GM18907 (cell line): ENCODE data around the gene ADAM15.
A peak's percentile ranks its signal among the peaks of the same experiment; 100 is the strongest.

Source experiments
- ATAC-seq: cut with Tn5 transposase; IDR thresholded peaks from one replicate; pipeline ENCODE4 v1.9.1; 2021; ENCODE audit warnings: mild to moderate bottlenecking, moderate library complexity; ENCODE audit not compliant: unreplicated experiment

The ADAM15 gene

DNA sequence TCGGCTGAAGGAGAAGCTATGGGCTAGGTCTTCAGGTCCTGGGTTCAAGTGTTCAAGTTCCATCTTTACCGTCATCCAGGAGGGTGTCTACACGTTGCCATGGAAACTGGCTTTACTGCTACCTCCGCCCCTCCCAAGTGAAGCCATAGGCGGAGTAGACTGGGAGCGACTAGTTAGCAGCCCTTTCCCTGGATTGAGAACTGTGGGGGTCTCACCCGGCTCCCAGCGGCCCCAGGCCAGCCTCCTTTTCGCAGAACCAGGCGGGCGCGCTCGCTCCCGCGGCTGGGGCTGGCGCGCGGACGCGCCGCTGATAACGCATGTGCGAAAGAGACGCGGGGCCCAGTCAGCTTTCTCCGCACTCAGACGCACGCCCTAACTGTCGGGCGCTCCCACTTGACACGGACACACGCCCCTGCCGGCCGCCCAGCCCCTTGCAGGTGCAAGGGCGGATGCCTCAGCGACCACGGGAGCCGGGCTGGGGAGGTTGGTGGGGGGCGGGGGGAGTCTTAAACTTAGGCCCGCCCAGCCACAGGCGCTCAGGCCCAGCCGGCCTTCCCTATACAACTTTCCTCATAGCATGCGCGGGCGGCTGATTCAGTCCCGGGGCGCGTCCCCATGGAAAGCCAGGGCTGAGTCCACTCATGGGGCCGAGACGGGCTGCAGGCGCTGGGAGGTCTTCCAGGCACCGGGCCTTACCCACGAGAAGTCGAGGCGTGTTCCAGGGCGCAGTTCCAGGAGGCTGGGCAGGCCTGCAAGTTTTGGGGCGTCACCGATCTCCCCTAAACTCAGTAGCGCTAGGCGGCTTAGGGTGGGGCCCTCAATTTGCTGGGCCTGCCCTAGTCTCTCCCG, 19.8 kb downstream of the ADAM15 start:
- ATAC-seq = peak; percentile 66

DNA sequence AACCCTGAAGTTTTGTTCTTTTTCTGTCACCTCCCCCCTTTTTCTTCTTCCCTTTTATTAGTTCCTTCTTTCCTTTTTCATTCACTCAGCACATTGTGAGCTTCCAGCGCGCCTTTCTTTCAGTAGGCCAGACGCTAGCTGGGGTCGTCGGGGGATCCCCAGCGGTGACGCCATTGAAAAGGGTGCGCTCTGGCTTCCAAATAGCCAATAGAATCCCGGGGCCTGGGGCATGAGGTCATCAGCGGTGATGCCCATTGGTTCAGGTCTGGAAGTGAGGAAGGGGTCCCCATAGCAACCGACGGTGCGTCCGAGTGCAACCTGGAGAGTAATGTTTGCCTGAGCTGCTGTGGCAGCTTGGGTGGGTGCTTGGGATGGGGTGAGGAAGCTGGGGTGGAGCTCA, 20.6 kb downstream of the ADAM15 start:
- no peak for ATAC-seq

DNA sequence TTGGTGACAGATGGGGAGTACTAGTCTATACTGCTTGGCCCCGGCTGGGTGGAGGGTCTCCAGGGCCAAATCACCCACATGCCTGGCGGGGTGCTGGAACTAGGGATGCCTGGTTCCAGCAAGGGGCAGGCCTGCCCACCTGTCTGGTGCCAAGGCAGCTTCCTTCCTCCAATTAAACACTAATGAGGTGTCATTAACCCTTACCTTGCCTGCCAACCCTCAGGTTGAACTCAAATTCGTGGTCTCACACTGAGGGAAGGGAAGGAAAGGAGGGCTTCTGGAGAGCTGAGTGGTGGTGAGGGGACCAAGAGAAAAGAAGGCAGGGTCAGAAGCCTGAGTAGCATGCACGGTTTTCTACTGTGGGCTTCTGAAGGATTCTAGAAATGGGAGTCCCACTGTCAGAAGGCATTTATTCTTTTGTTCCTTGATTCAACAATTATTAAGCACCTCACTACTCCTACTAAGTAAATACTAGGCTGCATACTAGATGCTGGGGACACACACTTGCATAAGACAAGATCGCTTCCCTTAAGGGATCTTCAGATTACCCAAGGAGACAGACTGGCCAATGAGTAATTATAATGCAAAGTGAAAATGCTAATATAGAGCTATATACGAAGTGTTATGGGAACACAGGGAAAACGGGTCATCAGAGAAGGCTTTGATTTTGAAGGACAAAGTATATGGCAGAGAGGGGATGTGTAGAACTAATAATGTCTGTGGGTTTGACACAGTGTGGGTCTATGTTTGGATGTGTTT, 21.6 kb downstream of the ADAM15 start:
- no peak for ATAC-seq

DNA sequence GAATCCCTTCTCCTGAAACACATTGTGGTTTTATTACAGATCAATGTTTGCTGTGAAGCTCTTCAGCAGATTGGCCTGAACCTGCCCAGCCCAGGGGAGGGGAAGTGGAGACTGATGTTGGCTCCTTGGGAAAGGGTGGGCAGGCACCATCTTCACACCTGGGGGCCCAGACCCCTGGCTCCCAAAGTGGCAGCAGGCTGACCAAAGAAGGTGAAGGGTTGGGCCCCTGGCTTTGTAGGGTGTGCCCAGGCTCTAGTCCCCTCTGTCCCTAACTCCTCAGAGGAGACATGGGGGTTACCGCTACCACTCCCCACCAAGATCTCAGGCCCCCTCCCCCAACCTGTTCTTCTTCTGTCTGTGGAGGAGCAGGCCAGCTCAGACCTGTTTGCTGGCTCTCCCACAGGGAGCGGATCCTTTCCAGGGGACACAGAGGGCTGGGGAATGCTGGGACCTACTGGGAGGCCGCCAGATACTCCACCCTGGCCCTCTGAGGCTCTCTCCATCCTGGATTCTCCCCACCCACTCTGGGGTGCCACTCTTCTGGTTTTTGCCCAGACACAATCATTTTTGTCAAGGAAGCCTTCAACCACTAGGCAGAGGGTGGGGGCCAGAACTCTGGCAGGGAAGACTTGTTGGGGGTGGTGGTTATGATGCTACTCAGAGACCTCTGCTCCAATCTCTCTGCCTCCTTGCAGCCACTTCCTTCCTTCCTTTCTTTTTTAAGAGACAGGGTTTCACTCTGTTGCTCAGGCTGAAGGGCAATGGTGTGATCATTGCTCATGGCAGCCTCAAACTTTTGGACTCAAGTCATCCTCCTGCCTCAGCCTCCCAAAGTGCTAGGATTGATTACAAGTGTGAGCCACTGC, 22.5 kb downstream of the ADAM15 start:
- ATAC-seq = no peak

DNA sequence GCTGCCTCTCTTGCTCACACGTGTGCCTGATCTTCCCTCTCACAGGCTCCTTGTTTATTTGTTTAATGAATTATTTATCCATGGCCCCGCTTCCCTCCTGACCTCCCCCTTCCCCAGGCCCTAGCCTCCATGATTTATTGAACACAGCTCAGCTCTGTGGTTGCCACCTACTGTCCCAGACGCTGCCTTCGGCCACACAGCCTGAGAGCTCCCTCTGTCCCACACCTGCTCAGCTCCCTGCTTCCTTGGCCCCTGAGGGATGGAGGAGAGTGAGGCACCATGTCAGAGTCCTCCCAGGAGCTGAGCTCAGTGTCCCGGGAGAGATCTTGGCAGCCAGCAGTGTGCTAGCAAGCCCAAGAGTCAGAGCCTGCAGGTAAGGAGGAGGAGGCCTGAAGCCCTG, 24.4 kb downstream of the ADAM15 start:
- ATAC-seq = no peak

DNA sequence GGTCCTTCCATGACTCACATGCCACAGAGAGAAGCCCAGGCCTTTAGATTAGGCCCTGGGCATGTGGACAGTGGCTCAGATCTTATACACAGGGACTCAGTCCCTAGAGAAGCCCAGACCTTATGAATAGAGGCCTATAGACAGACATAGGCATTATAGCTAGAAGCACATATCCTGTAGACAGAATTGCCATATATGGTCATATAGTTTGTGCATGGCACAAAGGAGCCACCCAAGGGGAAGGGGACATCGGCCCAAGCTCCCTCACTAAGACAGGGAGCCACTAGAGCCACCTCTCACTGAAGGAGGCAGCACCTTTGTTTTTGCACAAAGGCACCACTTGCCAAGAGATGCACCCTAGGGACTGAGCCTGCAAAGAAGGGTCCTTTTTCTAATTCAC, 25.3 kb downstream of the ADAM15 start:
- ATAC-seq = no peak

DNA sequence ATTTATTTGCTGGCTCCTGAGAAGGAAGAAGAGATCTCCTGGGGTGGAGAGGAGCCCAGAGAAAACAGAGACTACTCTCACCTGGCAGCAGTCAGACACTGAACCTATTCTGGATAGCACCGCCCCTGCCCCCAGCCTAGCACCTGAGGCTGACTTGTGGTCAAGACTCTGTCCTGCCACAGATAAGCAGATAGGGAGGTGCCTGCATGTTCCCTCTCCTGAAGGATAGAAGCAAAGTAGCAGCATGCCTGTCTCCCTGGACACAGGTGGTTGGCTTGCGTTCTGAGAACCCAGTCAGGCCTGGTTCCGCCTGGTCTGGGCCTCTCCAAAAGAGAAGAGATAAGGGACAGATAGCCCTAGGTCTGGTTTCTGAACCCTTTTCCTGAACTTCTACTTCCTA, 26.2 kb downstream of the ADAM15 start:
- ATAC-seq = no peak

DNA sequence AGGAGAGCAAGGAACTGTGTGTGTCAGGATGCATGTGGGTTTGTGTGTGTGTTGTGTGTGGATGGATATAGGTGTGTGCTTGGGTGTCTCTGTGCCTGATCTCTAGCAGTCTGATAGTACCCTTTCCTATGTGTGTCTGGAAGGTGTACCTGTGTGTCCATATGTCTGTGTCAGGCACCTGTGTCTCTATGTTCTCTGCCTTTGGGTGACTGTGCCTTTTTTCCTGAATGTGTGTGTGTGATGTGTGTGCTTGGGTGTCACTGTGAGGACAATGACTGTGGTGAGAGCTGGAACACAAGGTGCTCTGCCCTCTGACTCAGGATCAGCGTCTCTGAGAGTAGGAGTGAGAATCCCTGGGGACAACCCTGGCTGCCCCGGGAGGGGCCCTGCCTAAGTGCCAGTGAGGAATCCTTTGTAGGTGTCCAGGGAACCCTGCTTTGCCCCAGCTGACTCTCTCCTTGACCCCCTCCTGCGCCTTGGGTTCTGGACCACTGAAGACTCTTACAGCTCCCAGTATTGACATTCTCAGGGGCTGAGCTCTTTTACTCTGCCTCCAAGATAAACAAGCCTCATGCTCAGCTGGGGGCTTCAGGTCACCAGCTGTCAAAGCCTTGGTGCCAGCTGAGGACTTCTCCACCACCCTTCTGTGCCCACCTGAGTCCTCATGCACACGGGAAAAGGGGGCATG, 26.8 kb downstream of the ADAM15 start:
- ATAC-seq = no peak

DNA sequence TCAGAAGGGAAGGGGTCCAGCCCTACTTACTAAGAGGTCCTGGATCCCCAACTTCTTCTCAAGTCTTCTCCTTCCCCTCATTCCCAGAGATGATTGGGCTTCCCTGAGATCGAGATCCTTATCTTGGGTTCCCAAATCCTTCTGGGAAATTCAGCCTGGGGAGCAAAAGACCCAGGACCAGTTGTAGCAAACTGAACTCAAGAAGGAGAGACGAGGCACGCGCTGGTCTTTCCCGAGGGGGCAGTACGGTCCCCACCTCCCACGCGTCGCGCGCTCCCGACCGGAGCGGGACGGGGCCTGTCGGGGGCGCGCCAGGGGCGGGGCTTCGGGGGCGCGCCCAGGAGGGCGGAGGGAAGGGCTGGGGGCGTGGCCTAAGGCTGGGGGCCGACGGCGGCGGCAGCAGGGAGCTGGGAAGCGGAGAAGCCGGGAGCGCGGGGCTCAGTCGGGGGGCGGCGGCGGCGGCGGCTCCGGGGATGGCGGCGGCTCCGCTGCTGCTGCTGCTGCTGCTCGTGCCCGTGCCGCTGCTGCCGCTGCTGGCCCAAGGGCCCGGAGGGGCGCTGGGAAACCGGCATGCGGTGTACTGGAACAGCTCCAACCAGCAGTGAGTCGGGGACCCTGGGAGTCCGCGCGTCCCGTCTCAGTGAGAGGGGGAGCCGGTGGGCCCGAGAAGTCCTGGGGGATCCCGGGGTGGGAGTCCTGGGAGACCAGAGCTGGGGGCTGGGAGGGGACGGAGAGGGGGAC, 27.5 kb downstream of the ADAM15 start, which contains the start of gene EFNA3:
Gene EFNA3 (plus strand): TSS at position 369 of the 741 bp plus-strand sequence. CDS start 105 bp downstream, at position 474.
- no peak for ATAC-seq

DNA sequence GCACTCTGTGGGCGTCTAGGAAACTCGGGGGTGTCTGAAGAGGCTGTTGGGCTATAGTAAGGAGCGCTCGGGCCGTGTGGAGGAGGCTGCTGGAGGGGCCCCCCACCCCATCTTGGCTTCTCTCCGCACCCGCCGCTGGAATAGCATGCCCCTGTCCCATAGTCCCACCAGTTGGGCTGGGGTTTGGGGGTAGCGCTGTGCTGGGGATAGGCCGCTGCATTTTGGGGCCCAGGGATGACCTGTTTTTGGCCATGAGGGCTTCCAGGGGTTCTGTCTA, 28.0 kb downstream of the ADAM15 start:
- no peak for ATAC-seq

DNA sequence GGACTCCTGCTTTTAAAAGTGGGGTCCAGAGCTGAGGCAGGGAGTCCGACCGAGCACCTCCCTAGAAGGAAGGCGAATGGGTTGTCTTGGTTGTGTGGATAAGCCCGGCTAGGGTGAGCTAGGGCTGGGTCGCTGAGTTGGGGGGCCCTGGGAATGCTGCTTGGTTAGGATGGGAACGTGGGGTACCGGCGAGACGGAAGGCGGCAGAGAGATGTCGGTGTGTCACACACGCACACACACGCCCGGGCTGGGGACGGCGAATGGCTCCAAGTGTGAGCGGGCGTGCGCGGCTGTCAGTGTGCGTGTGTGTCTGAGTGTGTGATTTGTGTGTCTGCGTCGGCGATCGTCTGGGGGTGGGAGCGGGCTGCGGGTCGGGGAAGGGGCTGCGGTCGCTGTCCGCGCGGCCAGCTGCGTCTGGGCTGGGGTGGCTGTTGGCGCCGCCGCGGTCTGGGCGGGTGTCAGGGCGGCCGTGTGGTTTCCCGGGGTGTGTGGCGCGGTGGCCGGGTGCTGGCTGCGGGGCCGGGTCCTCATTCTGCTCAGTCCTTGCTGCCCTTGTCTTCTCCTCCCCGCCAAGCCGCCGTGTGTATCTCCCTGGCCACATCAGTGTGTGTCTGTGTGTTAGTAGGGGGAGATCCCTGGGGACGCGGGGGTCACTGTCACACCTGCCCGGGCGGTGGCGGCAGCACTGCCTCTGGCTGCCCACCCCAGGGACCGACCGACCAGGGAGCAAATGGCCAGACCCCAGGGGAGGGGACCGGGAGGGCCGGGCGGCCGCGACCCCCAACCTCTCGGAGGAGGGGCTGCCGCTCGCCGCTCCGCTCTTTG, 28.6 kb downstream of the ADAM15 start:
- no peak for ATAC-seq

DNA sequence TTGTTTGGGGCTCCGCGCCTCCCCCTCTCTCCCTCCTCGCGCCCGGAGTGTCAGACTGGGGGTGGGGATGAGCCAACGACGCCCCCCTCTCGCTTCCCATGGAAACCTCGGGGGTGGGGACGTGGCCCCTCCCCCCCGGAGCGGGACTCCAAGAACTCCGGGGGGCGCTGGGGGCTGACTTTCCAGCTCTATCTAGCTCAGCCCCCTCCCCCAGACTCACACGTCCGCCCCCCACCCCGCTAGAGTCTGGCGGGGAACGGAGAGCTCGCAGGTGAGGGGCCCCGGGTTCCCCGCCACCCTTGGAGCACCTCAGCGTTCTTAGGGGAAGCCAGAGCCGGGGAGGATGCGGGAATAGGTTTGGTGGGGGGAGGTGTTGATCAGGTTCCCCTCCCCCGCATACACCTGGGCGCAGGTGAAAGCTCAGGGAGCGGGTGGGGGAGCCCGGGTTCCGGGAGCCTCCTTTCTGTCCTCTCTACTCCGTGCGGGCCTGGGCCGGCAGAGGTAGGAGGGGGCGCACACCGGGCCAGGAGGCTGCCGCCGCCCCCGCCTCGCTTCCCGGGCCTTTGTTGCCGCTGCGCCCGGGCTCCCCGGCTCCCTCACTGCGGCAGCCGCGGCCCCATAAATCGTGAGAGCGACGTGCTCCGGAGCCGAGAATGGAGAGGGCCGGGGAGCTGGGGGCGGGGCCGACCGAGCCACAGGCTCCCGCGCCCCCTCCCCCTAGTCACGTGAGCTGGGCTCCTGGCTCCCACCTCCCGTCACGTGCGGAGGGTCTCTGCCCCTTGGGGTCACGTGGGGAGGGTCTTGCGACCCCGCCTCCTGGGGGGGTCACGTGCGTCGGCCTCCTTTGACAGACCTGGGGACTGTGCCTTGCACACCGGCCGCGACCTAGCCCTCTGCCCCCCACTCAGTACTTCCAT, 29.5 kb downstream of the ADAM15 start:
- no peak for ATAC-seq

DNA sequence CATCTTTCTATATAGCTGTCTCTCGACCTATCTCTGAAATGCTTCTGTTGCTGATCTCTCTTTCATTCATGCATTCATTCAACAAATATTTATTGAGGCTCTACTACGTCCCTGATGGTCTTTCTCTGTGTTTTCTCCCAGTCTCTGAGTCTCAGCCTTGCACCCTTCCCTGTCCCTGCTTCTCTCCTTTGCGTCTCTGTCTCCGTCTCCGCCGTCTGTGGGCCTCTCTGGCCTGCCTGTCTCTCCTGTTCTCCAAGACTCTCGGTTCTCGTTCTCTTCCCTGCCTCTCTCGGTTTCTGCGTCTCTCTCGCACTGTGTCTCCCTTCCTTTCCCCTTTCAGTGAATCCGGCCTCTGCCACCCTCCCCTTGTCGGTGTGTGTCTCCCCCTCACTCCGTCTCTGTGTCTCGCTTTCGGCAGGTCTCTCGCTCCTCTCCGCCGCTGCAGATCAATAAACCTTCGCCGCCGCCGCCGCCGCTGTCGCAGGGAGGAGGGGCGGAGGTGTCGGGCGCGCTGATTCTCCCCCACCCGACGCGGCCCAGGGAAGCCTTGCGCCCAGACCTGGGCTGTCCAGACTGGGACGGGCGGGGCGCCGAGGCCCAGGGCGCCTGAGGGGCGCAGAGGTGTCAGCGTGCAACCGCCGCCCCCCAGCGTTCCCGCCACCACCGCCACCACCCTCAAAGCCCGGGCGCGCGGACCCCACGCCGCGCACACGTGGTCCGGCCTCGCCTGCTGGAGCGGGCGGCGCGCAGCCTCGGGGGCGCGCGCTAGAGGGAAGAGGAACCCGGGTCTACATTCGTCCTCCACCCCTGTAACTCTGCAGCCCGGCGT, 30.6 kb downstream of the ADAM15 start:
- ATAC-seq = no peak

DNA sequence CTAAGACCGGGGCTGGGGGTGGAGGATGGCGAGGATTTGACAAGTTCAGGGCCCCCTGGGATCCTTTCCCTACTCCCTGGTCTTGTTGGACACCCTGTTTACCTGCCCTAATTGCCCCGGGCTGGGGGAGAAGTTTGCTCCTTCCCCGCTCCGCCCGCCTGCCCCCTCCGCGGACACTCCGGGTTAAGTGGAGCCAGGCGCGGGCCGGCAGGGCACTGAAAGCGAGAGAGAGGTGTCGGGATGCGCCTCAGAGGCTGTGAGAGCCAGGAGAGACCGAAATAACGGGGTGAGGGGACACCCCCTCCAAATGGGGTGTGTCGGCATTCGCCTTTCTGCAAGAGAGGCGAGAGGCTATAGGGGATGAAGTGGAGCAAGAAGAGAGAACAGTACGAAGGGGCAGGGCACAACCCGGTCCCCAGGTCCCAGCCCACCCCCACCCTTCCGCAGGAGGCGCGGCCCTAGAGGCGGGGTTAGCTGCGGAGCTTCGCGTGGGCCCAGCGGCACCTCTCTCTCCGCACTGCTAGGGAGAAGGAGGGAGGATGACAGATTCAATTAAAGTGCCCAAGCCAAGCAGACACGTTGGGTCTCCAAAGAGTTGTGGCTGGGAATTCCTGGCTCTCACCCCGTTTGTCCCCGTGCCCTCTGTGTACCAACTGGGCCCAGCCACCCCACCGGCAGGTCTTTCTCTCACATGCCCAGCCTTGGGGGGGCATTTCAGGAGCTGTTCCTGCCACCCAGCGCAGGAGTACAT, 31.4 kb downstream of the ADAM15 start:
- no peak for ATAC-seq

DNA sequence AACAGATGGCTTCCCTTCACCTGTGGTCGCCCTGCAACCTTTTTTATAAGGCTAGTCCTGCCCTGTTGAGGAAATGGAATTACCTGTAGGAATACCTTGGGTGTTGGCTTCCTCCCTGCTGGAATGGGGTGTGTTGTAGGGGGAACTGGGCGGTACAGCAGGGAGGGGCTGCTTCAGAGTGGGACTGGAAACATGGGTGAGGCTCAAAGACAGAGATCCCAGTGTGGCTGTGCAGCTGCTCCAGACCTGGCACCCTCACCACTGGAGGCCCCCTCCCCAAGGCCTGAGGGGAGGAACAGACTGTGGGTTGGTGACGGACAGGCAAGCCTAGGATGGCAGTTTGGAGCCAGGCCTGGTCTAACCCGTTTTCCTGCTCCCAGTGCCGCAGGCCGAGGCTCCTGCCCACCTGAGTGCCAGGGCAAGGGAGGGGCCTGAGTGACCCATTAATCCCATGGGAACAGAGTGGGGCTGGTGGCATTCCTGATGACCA, 32.0 kb downstream of the ADAM15 start:
- no peak for ATAC-seq
